Upper lobe of right lung (tissue), 1 donor: ENCODE measurements around the gene CAMK4. TPM values are rescaled to one million over a fixed set of nuclear protein-coding genes. Genes with fewer than 3 reads are reported as not detected.
A peak's percentile ranks its signal among the peaks of the same experiment; 100 is the strongest.

Experiments
- ATAC-seq: fragments of 200-7000 bp; cut with Tn5 transposase; one replicate; pipeline ENCODE4 v1.9.1; 2020; ENCODE audit warnings: mild to moderate bottlenecking, moderate library complexity
- DNase-seq: peaks from one replicate; pipeline ENCODE4 v3.0.0-alpha.2; 2020
- H3K27ac ChIP-seq: fragments of 200-600 bp; one replicate; pipeline ENCODE4 v1.8.0; 2022
- H3K27me3 ChIP-seq: fragments of 200-600 bp; one replicate; pipeline ENCODE4 v1.8.0; 2022; ENCODE audit warnings: mild to moderate bottlenecking
- H3K36me3 ChIP-seq: fragments of 200-600 bp; one replicate; pipeline ENCODE4 v1.8.0; 2022
- H3K4me1 ChIP-seq: fragments of 200-600 bp; one replicate; pipeline ENCODE4 v1.8.0; 2022
- H3K4me3 ChIP-seq: fragments of 200-600 bp; one replicate; pipeline ENCODE4 v1.8.0; 2022; ENCODE audit warnings: mild to moderate bottlenecking
- H3K9me3 ChIP-seq: fragments of 200-600 bp; one replicate; pipeline ENCODE4 v1.8.0; 2022
- CTCF ChIP-seq: fragments of 200-600 bp; IDR thresholded peaks from one replicate; pipeline ENCODE4 v1.8.0; 2022; ENCODE audit warnings: antibody characterized with exemption
- intact Hi-C: fragments of 100-400 bp; cut with DNase I; formaldehyde crosslinking; loops from one replicate; pipeline ENCODE4 v1.11.0; 2022
- total RNA-seq: library from RNA; stranded (reverse); fragmentation: NEBNext Ultra II Directional; extraction: Animal tissue kit (Norgen Biotek cat#: 25700); gene quantifications from one replicate; pipeline ENCODE4 v1.2.1, GENCODE V29; 2021
- donor health status: DM: no; HTN: yes; CAD: no; lungs with severe emphysema.

CAMK4 gene
- total RNA-seq, 1 donor from 2014 or later: 3.8 TPM

DNA sequence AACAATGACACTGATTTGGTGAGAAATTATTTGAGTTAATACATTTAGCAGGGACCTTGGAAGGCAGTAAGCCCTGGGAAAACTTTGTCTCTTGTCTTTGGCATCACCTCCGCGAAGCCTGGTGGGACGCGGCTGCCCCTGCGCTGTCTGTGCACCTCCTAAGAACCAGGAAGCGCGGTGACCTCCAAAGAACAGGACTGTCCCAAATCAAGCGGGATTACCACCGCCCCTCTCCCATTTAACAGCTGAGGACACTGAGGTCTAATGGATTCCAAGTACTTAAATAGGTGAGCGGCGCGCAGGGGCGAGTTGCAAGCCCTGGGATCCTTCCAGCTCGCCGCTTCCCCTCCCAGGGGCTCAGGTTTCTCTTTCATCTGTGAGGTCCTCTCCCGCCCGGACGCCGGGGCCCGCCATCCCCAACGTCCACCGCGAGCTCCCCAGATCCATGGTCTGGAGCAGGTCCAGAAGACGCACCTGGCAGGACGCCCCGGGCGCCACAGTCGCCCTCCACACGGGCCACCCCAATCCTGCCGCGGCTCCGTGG, 287.7 kb downstream of the CAMK4 start:
- intact Hi-C loops: no loop called here
- ATAC-seq (peak; percentile 4), DNase-seq (no peak)
- Histone ChIP-seq H3K9me3 (no peaks in the 10 kb centered on the region), H3K27me3 (no peaks in the 10 kb centered on the region), H3K36me3 (no peaks in the 10 kb centered on the region), H3K27ac (peak overlapping the region; percentile 90), H3K4me1 (peaks cover 24% of the 10 kb centered on the region), H3K4me3 (peak overlapping the region; percentile 89)
- TF ChIP-seq CTCF: no peak

- peaks cover 24% of the 10 kb centered on the region for H3K4me1 ChIP-seq
- peak; percentile 99 for ATAC-seq
- peak within 1 kb of the TSS; percentile 89 for H3K4me3 ChIP-seq
- H3K9me3 ChIP-seq: no peaks in the 10 kb centered on the region
- H3K36me3 ChIP-seq: no peaks in the 10 kb centered on the region
- peak within 1 kb of the TSS; percentile 90 for H3K27ac ChIP-seq
- H3K27me3 ChIP-seq: no peaks in the 10 kb centered on the region
- intact Hi-C loops: no loop called here
- no peak for TF ChIP-seq CTCF
- DNase-seq: peak; percentile 99
These were observed 288.4 kb downstream of the CAMK4 start, which contains the start of gene STARD4 for GRCh38 chr5:111512375-111513130. Gene STARD4 (minus strand): TSS chr5:111512535. CDS start chr5:111507433, 5,102 bp downstream.

DNA sequence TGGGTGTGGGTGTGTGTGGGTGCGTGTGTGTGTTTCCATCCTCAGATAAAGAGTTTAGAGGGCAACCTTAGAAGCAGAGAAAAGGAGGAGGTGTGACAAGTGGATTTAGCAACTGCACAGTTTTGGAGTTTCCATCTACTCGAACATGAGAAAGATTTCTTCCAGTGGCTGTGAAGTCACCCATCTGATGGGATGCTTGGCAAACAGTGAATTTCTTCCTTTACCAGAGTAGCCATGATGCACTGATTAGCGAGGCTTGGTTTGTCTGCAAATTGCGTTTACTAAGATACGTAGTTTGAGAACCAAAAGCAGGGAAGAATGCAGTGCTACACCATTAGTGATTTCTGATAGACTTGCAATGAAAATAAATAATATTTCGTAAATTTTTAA, 288.9 kb downstream of the CAMK4 start:
- DNase-seq: no peak
- Histone ChIP-seq H3K4me3 (peak overlapping the region; percentile 89), H3K36me3 (no peaks in the 10 kb centered on the region), H3K4me1 (peaks cover 24% of the 10 kb centered on the region), H3K27ac (peak overlapping the region; percentile 90), H3K9me3 (no peaks in the 10 kb centered on the region), H3K27me3 (no peaks in the 10 kb centered on the region)
- ATAC-seq: no peak
- intact Hi-C loops: no loop called here
- TF ChIP-seq CTCF: no peak

DNA sequence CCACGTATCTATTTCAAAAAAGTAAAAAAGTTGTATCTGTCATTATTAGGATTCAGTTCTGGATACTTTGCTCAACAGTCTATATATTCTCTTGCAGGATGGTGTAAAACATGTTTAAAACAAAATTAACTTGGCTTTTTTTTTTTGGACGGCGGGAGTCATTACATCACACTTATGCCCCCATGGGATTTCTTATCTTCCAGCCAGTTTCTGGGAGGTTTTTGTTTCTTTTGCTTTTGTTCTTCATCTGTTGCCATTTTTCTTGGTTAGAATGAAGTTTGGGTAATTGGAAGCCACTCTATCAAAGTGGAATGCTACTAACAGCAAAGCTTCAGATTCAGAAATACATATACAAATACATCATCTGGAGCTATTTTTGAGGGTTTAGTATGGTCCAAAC, 289.9 kb downstream of the CAMK4 start:
- ATAC-seq (no peak), DNase-seq (no peak)
- no peaks in the 10 kb centered on the region for H3K36me3 ChIP-seq
- peak overlapping the region; percentile 90 for H3K27ac ChIP-seq
- intact Hi-C loops: no loop called here
- no peaks in the 10 kb centered on the region for H3K9me3 ChIP-seq
- peaks cover 16% of the 10 kb centered on the region for H3K4me1 ChIP-seq
- H3K27me3 ChIP-seq: no peaks in the 10 kb centered on the region
- TF ChIP-seq CTCF: no peak
- no peak overlapping the region for H3K4me3 ChIP-seq

DNA sequence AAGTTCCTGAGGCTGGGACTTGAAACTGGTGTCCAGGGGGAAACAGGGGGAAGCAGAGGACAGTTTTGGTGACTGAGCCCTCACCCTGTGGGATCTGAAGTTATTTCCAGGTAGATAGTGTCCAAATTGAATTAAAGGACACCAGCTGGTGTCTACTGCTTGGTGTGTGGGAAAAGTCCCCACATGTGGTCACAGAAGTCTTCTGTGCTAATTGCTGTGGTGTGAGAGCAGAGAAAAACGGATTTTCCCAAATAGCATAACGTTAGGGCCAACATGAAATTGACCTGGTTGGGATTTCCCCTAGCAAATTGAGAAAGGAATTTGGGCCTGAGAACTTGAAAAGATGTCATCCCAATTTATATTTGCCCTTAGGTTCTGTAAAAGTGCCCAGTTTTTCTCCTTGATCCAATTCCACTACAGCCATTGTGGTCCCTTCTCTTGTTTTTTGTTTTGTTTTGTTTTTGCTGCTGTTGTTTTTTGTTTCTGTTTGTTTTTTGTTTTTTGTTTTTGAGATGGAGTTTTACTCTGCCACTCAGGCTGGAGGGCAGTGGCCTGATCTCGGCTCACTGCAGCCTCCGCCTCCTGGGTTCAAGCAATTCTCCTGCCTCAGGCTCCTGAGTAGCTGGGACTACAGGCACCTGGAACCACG, 293.8 kb downstream of the CAMK4 start:
- H3K9me3 ChIP-seq: no peaks in the 10 kb centered on the region
- no peaks in the 10 kb centered on the region for H3K4me1 ChIP-seq
- TF ChIP-seq CTCF: no peak
- H3K4me3 ChIP-seq: no peak overlapping the region
- ATAC-seq (no peak), DNase-seq (no peak)
- H3K27ac ChIP-seq: no peak overlapping the region
- no peaks in the 10 kb centered on the region for H3K36me3 ChIP-seq
- intact Hi-C loops: no loop called here
- no peaks in the 10 kb centered on the region for H3K27me3 ChIP-seq
